Measurements from ENCODE around the gene PPT2. TPM values are rescaled to one million over a fixed set of nuclear protein-coding genes. Genes with fewer than 3 reads are reported as not detected.
"Not testable (repeated sequence)": the region's sequence is repeated elsewhere in the genome, so short reads cannot be mapped to it uniquely, and the experiment has no call there.

The PPT2 gene
- total RNA-seq, 1 experiment from 2014 or later, result 90.2 TPM

GRCh38 chr6:32126880-32127279 is 27.1 kb upstream of the PPT2 start:
- DNase-seq (ENCODE audit: low read depth), result no peak

GRCh38 chr6:32127409-32127716 is 26.6 kb upstream of the PPT2 start:
- no peak for DNase-seq (ENCODE audit: low read depth)

GRCh38 chr6:32127717-32128592 is 26.0 kb upstream of the PPT2 start, which contains the start of gene ATF6B:
ATF6B (minus strand) TSS chr6:32128246; CDS start chr6:32128207, 39 bp downstream.
- peak; percentile 98 for DNase-seq (ENCODE audit: low read depth)

- no peak for DNase-seq (ENCODE audit: low read depth)
These were observed 25.1 kb upstream of the PPT2 start for GRCh38 chr6:32128751-32129296.

- no peak for DNase-seq (ENCODE audit: low read depth)
These were observed 24.4 kb upstream of the PPT2 start for GRCh38 chr6:32129297-32130088.

- no peak for DNase-seq (ENCODE audit: low read depth)
These were observed 22.4 kb upstream of the PPT2 start for GRCh38 chr6:32131439-32131948.

GRCh38 chr6:32132110-32132509 is 21.8 kb upstream of the PPT2 start:
- DNase-seq (ENCODE audit: low read depth), result no peak

- DNase-seq (ENCODE audit: low read depth), result peak; percentile 30
These were observed 20.2 kb upstream of the PPT2 start for GRCh38 chr6:32133786-32134185.

- DNase-seq (ENCODE audit: low read depth), result no peak
These were observed 16.5 kb upstream of the PPT2 start for GRCh38 chr6:32137454-32137853.

GRCh38 chr6:32139590-32139989 is 14.4 kb upstream of the PPT2 start:
- no peak for DNase-seq (ENCODE audit: low read depth)

- DNase-seq (ENCODE audit: low read depth), result no peak
These were observed 13.4 kb upstream of the PPT2 start for GRCh38 chr6:32140420-32141046.

- DNase-seq (ENCODE audit: low read depth), result not testable (repeated sequence)
These were observed 9.7 kb upstream of the PPT2 start for GRCh38 chr6:32144238-32144637.

GRCh38 chr6:32146287-32146686 is 7.7 kb upstream of the PPT2 start:
- DNase-seq (ENCODE audit: low read depth), result no peak

- DNase-seq (ENCODE audit: low read depth), result no peak
These were observed 7.3 kb upstream of the PPT2 start for GRCh38 chr6:32146687-32147086.

- DNase-seq (ENCODE audit: low read depth), result no peak
These were observed 6.4 kb upstream of the PPT2 start for GRCh38 chr6:32147401-32148132.

- no peak for DNase-seq (ENCODE audit: low read depth)
These were observed 5.5 kb upstream of the PPT2 start for GRCh38 chr6:32148289-32149091.

- DNase-seq (ENCODE audit: low read depth), result no peak
These were observed 4.7 kb upstream of the PPT2 start for GRCh38 chr6:32149092-32149755.

- DNase-seq (ENCODE audit: low read depth), result no peak
These were observed 3.7 kb upstream of the PPT2 start for GRCh38 chr6:32149932-32150870.
